GM18511 (cell line): Measurements from ENCODE around the gene CDC6.

Experiments used
- ATAC-seq: cut with Tn5 transposase; IDR thresholded peaks from one replicate; pipeline ENCODE4 v1.9.1; 2021; ENCODE audit warnings: mild to moderate bottlenecking, moderate library complexity; ENCODE audit not compliant: unreplicated experiment

CDC6 gene

GRCh38 chr17:40338941-40339649 lies 51.4 kb downstream of the CDC6 start:
- no peak for ATAC-seq

GRCh38 chr17:40340327-40340726 lies 52.6 kb downstream of the CDC6 start:
- no peak for ATAC-seq

- ATAC-seq, result peak; percentile 75
Measured at GRCh38 chr17:40340880-40341807, 53.5 kb downstream of the CDC6 start.

- ATAC-seq, result no peak
Measured at GRCh38 chr17:40341808-40342503, 54.3 kb downstream of the CDC6 start.

- ATAC-seq, result no peak
Measured at GRCh38 chr17:40342504-40343218, 55.0 kb downstream of the CDC6 start.

GRCh38 chr17:40343219-40344119 lies 55.8 kb downstream of the CDC6 start:
- no peak for ATAC-seq

GRCh38 chr17:40344421-40345160 lies 56.9 kb downstream of the CDC6 start:
- no peak for ATAC-seq

GRCh38 chr17:40345161-40345993 lies 57.7 kb downstream of the CDC6 start:
- no peak for ATAC-seq

GRCh38 chr17:40345994-40346764 lies 58.5 kb downstream of the CDC6 start:
- ATAC-seq, result no peak

- no peak for ATAC-seq
Measured at GRCh38 chr17:40346765-40347158, 59.1 kb downstream of the CDC6 start.

GRCh38 chr17:40347319-40348135 lies 59.8 kb downstream of the CDC6 start:
- ATAC-seq, result no peak

GRCh38 chr17:40348136-40348504 lies 60.4 kb downstream of the CDC6 start:
- no peak for ATAC-seq

- ATAC-seq, result no peak
Measured at GRCh38 chr17:40348562-40349476, 61.1 kb downstream of the CDC6 start.

- no peak for ATAC-seq
Measured at GRCh38 chr17:40349477-40349894, 61.8 kb downstream of the CDC6 start.

- ATAC-seq, result no peak
Measured at GRCh38 chr17:40349895-40350688, 62.4 kb downstream of the CDC6 start.
